ENCODE data around the gene COPZ2.

COPZ2 gene

DNA sequence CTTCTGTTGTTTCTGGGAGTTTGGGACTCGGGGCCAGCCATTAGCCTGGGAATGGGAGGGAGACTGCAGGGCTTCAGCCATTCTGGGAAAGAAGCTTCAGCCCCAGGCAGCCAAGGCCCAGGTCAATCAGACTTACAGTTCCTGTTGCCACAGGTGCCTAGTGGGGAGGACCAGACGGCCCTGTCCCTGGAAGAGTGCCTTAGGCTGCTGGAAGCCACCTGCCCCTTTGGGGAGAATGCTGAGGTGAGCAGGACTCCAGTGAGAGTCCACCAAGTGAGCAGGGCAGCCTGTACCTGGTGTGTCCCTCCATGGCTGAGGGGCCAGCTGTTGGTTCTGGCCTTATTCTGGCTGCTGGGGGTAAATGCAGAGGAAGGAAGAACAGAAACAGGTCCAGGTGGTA, 19.3 kb upstream of the COPZ2 start:
- in situ Hi-C loops (cut with MboI; ENCODE audit: low sequenced_read_pairs): no loop called here

- in situ Hi-C loops (cut with MboI; ENCODE audit: low sequenced_read_pairs): no loop called here
Measured at GRCh38 chr17:48056246-48056745, 18.7 kb upstream of the COPZ2 start.

DNA sequence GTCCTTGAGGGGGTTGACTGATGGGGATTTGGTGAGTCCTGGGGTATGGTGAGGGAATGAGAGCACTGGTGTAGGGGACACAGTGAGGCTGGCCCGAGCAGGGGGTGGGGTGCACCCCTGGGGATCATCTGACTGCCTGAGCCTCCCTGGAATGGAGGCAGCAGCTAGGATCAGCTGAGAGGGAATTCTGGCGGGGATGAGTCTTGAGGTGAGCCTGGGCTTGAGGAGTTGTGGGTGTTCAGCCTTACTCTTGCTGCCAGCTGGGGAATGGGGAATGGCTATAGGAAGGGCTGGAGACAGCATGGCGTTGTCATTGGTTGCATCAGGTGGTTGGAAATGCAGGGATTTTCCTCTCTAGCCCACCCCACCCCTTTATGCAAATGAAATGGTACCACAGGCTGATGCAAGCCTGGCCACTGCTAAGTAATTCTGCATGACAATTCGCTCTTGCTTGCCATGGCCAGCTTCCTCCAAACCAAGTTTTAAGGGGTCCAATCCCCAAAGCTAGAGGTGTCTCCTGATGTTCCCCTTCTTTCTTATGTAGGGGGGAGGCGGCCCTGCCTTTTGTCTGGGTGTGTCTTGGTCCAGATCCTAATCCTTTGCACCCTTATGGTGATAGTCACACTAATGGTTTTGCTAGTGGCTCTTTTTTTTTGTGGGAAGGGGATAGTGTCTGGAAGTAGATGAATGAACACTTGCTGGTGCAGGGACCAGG, 18.1 kb upstream of the COPZ2 start:
- in situ Hi-C loops (cut with MboI; ENCODE audit: low sequenced_read_pairs): no loop called here

DNA sequence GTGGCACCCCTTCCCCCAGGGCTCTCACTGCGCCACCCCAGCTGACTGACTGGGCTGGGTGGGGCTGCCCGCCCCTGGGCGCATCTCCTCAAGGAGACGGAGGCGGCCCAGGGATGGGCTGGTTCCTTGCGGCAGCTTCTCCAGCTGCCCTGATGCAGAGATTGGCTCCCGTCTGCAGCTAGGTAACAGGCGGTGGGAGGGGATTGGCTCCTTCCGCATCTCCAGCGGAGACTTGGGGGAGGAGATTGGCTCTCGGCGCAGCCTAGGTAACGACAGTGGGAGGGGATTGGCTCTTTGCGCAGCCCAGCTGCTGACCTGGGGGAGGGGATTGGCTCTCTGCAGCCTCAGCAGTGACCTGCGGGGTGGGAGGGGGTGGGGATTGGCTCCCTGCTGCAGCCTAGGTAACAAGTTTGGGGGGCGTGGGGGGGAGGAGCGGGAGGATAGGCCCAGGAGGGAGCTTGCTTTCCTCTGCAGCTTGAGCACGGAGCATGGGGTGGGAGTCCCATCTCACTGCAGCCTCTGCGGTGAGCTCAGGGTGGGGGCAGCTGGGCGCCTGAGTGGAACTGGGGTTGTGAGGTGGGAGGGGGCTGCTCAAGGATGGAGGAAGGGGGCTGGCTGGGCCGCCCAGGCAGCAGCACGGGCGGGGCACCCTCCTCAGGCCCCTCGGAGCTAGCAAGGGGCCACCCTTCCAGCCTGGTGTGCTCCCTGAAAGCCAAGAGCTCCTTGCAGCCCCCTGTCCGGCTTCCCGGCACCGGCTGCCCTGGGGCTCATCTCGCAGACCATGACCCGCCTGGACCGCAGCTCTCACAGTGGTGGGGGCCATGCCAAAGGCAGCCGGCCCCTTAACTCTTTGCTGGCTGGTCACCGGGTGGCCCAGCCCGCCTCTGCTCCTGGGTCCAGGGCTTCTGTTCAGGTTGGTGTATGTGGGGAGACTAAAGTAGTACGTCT, 16.9 kb upstream of the COPZ2 start:
- in situ Hi-C loops (cut with MboI; ENCODE audit: low sequenced_read_pairs): no loop called here

GRCh38 chr17:48053758-48054237, 16.2 kb upstream of the COPZ2 start:
- in situ Hi-C loops (cut with MboI; ENCODE audit: low sequenced_read_pairs): no loop called here

DNA sequence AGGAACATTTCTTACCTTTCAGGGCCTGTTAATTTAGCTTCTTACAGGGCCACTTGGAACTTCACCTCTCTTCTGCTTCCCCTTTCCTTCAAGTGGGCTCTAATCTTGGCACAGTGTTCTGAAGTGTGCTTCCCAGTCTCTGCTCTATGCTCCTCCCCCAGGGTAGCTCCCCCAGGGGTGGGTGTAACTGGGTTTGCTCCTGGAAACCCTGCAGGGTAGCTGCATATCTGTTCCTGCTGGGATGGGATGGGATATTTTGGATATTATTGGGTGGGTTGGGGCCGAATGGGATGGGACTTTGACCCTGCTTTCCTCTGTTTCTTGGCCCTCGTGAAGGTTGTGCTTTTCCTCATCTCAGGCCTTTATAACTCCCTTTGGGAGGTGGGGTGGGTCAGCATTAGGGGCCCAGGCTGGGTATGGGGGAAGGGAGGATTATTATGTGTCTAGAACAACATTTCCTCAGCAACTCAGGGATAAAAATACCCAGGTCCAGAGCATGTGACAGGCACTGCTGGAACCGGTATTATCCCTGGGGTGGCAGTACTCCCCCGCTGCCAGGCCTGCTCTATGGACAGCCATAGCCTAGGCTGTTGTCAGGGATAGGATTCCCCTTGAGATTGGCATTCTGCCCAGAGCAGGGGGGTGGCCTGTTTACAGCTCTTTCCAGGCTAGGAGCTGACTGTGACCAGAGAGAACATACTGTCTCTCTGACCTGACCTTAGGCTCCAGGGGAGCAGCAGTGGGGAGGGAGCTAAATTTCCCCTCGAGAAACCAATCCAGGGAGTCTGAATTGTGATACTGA, 15.6 kb upstream of the COPZ2 start:
- in situ Hi-C loops (cut with MboI; ENCODE audit: low sequenced_read_pairs): no loop called here

- in situ Hi-C loops (cut with MboI; ENCODE audit: low sequenced_read_pairs): no loop called here
Measured at GRCh38 chr17:48051706-48052486, 14.3 kb upstream of the COPZ2 start.

- in situ Hi-C loops (cut with MboI; ENCODE audit: low sequenced_read_pairs): no loop called here
Measured at GRCh38 chr17:48051283-48051682, 13.7 kb upstream of the COPZ2 start.

GRCh38 chr17:48048384-48049126, 11.0 kb upstream of the COPZ2 start:
- in situ Hi-C loops (cut with MboI; ENCODE audit: low sequenced_read_pairs): no loop called here

DNA sequence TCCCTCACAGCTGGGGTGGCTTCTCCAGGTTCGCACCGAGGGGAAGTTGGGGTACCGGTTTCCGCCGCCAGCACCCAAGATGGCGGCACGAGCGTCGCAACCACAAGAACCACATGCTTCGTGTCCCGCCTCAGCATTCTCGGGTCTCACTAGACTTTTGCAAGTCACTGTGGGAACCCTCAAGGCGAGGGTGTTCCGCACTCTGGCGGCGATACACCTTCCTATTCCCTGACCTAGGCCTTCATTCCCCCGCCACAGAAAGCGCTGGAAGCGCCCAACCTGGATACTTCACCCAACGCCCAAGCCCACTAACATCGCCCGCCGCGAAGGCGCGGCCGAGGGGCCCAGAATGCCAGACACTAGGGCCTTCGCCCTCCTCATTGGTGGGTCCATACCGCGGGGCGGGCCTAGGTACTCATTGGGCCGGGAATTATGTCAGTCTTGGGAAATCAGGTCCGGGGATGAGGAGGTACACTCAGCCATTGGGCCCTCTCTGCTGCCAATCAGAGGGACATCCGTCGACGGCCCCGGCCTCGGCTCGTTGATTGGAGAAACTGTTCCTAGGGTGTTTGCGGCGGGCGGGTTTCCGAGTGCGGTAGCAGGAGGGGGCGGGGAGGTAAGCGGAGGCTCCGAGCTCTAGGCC, 10.3 kb upstream of the COPZ2 start, which contains the start of gene NFE2L1:
TSS of gene NFE2L1 (plus strand) at position 619 of the 643 bp plus-strand sequence. CDS start 2,760 bp downstream, outside the sequence.
- in situ Hi-C loops (cut with MboI; ENCODE audit: low sequenced_read_pairs): no loop called here

DNA sequence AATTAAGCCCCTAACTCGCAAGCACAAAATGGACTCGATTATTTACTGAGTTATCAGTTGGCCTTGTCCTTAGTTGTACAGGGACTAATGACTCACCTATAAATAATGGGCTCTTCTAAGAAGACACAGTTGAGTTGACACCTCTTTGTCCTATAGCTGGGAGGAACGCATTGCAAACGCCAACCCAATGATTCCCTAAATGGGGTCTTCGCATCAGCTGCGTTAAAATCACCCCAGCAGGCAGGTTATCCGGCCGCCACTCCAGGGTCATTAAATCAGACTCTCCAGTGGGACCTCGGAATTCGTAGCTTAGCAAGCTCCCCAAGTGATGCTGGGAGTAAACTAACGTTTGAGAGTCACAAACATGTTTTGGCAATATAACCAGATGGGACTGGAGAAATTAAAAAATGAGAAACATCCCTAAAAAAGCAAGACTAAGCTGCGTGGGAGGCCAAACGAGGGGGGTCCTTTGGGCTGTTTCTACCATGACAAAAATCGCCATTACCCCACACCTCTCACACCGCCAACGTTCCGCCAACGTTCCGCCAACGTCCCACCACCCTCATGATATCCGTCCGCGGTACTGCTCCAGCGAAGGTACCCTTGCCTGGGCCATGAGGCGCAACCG, 9.6 kb upstream of the COPZ2 start:
- in situ Hi-C loops (cut with MboI; ENCODE audit: low sequenced_read_pairs): no loop called here

DNA sequence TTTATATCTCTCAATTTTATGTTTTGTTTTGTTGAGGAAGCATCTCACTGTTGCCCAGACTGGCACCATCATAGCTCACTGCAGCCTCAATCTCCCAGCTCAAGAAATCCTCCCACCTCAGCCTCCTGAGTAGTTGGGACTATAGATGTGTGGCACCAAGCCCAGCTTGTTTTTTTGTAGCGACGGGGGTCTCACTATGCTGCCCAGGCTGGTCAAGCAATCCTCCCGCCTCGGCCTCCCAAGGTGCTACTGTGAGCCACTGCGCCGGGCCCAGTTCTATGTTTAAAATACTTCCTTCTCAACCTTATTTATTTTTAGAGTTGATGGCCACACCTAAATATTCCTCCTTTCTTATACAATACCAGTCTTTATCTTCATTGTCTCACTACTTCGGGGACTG, 8.7 kb upstream of the COPZ2 start:
- in situ Hi-C loops (cut with MboI; ENCODE audit: low sequenced_read_pairs): no loop called here

DNA sequence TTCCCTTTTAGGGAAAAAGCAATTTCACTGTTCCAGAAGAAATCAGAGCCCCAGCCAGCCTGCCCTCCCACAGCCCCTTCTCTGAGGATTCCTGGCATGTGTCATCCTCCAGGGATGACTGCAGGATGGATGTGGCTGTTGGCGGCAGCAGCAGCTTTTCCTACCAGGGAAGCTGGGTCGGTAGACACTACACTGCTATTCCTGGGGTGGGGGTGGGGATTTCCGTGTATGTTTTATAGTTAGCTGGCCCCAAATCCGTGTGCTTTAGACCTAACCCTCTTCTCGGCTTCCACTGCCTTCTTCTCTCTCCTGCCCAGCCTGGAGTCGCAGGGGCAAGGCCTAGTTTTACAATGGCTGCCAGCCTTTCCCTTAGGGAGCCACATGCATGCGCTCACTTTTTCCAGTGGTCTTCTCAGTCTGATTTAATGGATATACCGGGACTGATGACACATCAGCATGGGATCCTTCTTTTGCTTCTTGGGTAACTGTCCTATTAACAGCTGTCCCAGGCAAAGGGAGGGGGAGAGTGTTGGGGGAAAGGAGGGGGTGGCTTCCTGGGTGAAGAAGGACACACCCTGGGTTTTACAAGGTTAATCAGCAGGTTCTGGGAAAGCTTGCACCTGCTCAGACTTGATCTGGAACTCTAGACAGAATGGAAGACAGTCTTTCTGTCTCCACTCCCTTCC, 7.9 kb upstream of the COPZ2 start:
- in situ Hi-C loops (cut with MboI; ENCODE audit: low sequenced_read_pairs): no loop called here

GRCh38 chr17:48044851-48045250, 7.3 kb upstream of the COPZ2 start:
- in situ Hi-C loops (cut with MboI; ENCODE audit: low sequenced_read_pairs): no loop called here

DNA sequence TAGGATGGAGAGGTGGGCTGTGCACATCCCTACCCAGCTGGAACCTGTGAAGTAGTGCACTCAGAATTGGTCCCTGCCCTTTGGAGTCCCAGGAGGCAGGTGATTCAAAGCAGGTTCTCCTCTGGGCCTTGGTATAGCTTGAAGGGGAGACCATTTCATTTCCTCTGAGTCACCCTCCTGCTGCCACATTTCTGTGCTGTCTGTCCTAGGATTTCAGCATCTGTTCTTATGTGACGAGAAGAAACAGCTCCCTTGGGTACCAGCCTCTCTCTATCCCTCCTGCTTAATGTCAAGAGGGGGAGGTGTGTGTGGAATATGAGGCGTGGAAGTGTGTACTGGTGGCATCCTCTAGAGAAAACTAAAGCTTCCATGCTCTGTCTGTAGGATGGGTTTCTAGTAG, 5.6 kb upstream of the COPZ2 start:
- in situ Hi-C loops (cut with MboI; ENCODE audit: low sequenced_read_pairs): no loop called here

GRCh38 chr17:48038687-48039086, 1.1 kb upstream of the COPZ2 start:
- in situ Hi-C loops (cut with MboI; ENCODE audit: low sequenced_read_pairs): loop anchor here (10.0 kb wide), 1 partner anchor 96 kb away; no protein-coding TSS in a partner anchor

DNA sequence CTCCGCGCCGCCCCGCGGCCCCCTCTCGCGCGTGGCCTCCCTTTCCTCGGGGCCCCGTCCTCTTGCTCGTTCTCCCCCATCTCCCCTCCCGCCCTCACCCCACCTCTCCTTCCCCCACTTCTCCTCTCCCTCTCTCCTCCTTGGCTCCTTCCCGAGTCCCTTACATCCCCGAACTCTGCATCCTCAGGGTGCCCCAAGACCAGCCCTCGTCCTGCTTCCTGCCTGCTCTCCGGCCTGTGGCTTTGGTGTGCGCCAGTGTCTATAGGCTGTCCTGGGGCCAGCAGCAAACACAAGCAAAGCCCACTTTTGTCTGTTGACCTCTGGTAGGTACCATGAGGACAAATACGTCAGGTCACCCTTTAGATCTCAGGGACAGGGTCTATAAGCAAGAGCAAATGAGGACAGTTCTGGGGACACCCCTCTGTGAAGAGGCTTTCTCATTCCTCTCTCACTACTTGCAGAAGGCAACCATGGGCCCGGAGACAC, 284 bp upstream of the COPZ2 start:
- in situ Hi-C loops (cut with MboI; ENCODE audit: low sequenced_read_pairs): loop anchor here (10.0 kb wide), 1 partner anchor 97 kb away; no protein-coding TSS in a partner anchor

DNA sequence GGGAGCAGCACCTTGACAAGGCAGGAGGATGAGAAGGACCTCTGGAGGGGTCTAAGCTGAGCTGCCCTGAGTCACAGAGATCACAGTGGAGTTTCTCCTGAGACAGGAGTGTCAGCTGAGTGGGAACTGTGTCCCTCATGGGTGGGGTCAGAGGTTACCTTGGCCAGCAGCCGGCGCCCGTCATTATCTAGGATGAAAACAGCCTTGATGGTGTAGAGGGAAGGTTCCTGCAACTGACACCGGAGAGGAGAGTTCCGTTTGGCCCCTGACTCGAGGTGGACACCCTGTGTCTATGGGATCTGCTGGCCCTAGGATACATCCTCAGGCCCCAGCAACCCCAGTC, 933 bp downstream of the COPZ2 start:
- in situ Hi-C loops (cut with MboI; ENCODE audit: low sequenced_read_pairs): loop anchor here (10.0 kb wide), 1 partner anchor 98 kb away; no protein-coding TSS in a partner anchor

Data from HL-60/S4 treated with retinoic acid at 250 ng/mL for 4 days and 3 days (cell line).